ENCODE results near the gene DIAPH3. TPM values are rescaled to one million over a fixed set of nuclear protein-coding genes. Genes with fewer than 3 reads are reported as not detected.

The DIAPH3 gene
- total RNA-seq, 4 donors from 2014 or later = 0.27 to 3.9 (median 2.1) TPM

GRCh38 chr13:60182907-60183306, 19.2 kb upstream of the DIAPH3 start:
- no peak for DNase-seq (ENCODE audit: low spot score in 2 of 2)
- intact Hi-C loops (cut with DNase I; ENCODE audit: low total_unique reads) = no loop called here
- no peak overlapping the region for H3K4me3 ChIP-seq (ENCODE audit: low read depth, poor library complexity, severe bottlenecking)
- TF ChIP-seq POLR2A (IDR thresholded peaks at IDR 0.05) (no peak), CTCF (IDR thresholded peaks at IDR 0.05) (no peak)
- WGBS, 2 donors = 71 to 77% methylated on average over 1 of the region's 1 CpG

- H3K4me3 ChIP-seq (ENCODE audit: low read depth, poor library complexity, severe bottlenecking) = no peak overlapping the region
- DNase-seq (ENCODE audit: low spot score in 2 of 2) = no peak
- no peak for TF ChIP-seq POLR2A (IDR thresholded peaks at IDR 0.05)
- no peak for TF ChIP-seq CTCF (IDR thresholded peaks at IDR 0.05)
- intact Hi-C loops (cut with DNase I; ENCODE audit: low total_unique reads) = no loop called here
- 88 to 92% methylated on average over 1 of the region's 1 CpG for WGBS, 2 donors
Observed at GRCh38 chr13:60178327-60178726, 14.6 kb upstream of the DIAPH3 start.

DNA sequence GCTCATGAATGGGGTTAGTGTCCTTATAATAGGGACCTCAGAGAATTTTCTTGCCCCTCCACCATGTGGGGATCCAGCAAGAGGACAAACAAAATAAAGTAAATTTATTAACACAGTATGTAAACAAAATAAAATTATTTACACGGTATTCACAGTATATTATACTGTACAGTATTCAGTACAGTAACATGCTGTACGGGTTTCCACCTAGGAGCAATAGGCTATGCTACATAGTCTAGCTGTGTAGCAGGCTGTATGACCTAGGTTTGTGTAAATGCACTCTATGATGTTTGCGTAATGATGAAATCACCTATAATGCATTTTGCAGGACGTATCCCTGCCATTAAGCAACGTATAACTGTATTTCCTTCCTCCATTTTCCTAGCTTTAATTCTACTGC, 11.8 kb upstream of the DIAPH3 start:
- WGBS, 2 donors = 79 to 87% methylated on average over 5 of the region's 5 CpGs
- no peak for DNase-seq (ENCODE audit: low spot score in 2 of 2)
- TF ChIP-seq POLR2A (IDR thresholded peaks at IDR 0.05) (no peak), CTCF (IDR thresholded peaks at IDR 0.05) (no peak)
- H3K4me3 ChIP-seq (ENCODE audit: low read depth, poor library complexity, severe bottlenecking) = no peak overlapping the region
- intact Hi-C loops (cut with DNase I; ENCODE audit: low total_unique reads) = no loop called here

DNA sequence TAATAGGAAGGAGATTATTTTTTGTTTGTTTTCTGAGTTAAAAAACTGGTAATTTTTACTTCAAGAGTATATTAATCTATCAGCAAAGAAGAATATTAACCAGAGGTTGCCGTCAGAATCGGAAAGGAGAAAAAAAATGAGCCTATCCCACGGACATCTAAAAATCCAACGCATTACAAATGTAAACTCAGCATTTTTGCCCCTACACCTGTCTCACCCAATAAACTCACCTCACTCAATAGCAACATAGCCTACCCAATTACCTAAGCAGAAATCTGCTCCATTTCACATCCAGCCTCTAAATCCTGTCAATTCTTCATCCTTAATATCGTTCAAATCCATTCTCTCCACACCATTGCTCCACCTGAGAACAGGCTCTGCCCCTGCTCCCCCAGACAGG, 10.4 kb upstream of the DIAPH3 start:
- no peak for DNase-seq (ENCODE audit: low spot score in 2 of 2)
- intact Hi-C loops (cut with DNase I; ENCODE audit: low total_unique reads) = no loop called here
- WGBS, 2 donors = 87 to 90% methylated on average over 5 of the region's 5 CpGs
- H3K4me3 ChIP-seq (ENCODE audit: low read depth, poor library complexity, severe bottlenecking) = no peak overlapping the region
- no peak for TF ChIP-seq CTCF (IDR thresholded peaks at IDR 0.05)
- no peak for TF ChIP-seq POLR2A (IDR thresholded peaks at IDR 0.05)

GRCh38 chr13:60172111-60172510, 8.4 kb upstream of the DIAPH3 start:
- WGBS, 2 donors = 82 to 83% methylated on average over 2 of the region's 2 CpGs
- intact Hi-C loops (cut with DNase I; ENCODE audit: low total_unique reads) = no loop called here

More at GRCh38 chr13:60172111-60172510, 8.4 kb upstream of the DIAPH3 start:
- TF ChIP-seq CTCF (IDR thresholded peaks at IDR 0.05) = no peak
- TF ChIP-seq POLR2A (IDR thresholded peaks at IDR 0.05) = no peak
- H3K4me3 ChIP-seq (ENCODE audit: low read depth, poor library complexity, severe bottlenecking) = no peak overlapping the region
- no peak for DNase-seq (ENCODE audit: low spot score in 2 of 2)

All from lower leg skin (tissue), 4 donors.